Muscle layer of duodenum (tissue), 2 donors: ENCODE results near the gene ZNF511.

ENCODE experiments used
- H3K27ac ChIP-seq: one replicate; pipeline ENCODE4 v1.7.0; 2013; ENCODE audit warnings: mild to moderate bottlenecking, low read length
- H3K27me3 ChIP-seq: one replicate; pipeline ENCODE4 v1.7.0; 2013; ENCODE audit warnings: low read depth, mild to moderate bottlenecking, control low read depth, low read length
- H3K36me3 ChIP-seq, 2 donors: one replicate each; pipeline ENCODE4 v1.7.0; 2013; ENCODE audit warnings: low read length in 2 of 2, control low read depth in 1 of 2, mild to moderate bottlenecking in 1 of 2; ENCODE audit not compliant: insufficient read depth in 2 of 2, control insufficient read depth in 1 of 2
- H3K4me1 ChIP-seq, 2 donors: one replicate each; pipeline ENCODE4 v1.7.0; 2013; ENCODE audit warnings: low read length in 2 of 2, mild to moderate bottlenecking in 2 of 2, control low read depth in 1 of 2, moderate library complexity in 1 of 2; ENCODE audit not compliant: insufficient read depth in 2 of 2, control insufficient read depth in 1 of 2
- H3K4me3 ChIP-seq, 2 donors: one replicate each; pipeline ENCODE4 v1.7.0; 2013; ENCODE audit warnings: low read length in 2 of 2, low read depth in 1 of 2, mild to moderate bottlenecking in 1 of 2
- H3K9me3 ChIP-seq, 2 donors: one replicate each; pipeline ENCODE4 v1.7.0; 2013; ENCODE audit warnings: low read length in 2 of 2, control low read depth in 1 of 2, mild to moderate bottlenecking in 1 of 2; ENCODE audit not compliant: control insufficient read depth in 1 of 2
- donor health status: healthy.

ZNF511 gene

GRCh38 chr10:133328358-133329343 is 19.9 kb downstream of the ZNF511 start:
- H3K4me1 ChIP-seq, result peaks cover 0 to 25% of the 10 kb centered on the region in 2 donors
- peaks cover 52% of the 10 kb centered on the region for H3K27me3 ChIP-seq
- H3K9me3 ChIP-seq, result no peaks in the 10 kb centered on the region
- no peaks in the 10 kb centered on the region for H3K36me3 ChIP-seq
- no peak overlapping the region for H3K4me3 ChIP-seq
- H3K27ac ChIP-seq, result no peak overlapping the region

GRCh38 chr10:133329491-133330202 is 20.9 kb downstream of the ZNF511 start:
- no peak overlapping the region for H3K27ac ChIP-seq

GRCh38 chr10:133332936-133333699 is 24.4 kb downstream of the ZNF511 start:
- no peak overlapping the region for H3K4me3 ChIP-seq
- peaks cover 37% of the 10 kb centered on the region for H3K27me3 ChIP-seq
- no peak overlapping the region for H3K27ac ChIP-seq

More at GRCh38 chr10:133329491-133330202, 20.9 kb downstream of the ZNF511 start:
- Histone ChIP-seq H3K4me1 (peaks cover 0 to 26% of the 10 kb centered on the region in 2 donors), H3K9me3 (no peaks in the 10 kb centered on the region), H3K27me3 (peaks cover 52% of the 10 kb centered on the region), H3K4me3 (peak overlapping the region; percentile 26 to 48), H3K36me3 (no peaks in the 10 kb centered on the region)

DNA sequence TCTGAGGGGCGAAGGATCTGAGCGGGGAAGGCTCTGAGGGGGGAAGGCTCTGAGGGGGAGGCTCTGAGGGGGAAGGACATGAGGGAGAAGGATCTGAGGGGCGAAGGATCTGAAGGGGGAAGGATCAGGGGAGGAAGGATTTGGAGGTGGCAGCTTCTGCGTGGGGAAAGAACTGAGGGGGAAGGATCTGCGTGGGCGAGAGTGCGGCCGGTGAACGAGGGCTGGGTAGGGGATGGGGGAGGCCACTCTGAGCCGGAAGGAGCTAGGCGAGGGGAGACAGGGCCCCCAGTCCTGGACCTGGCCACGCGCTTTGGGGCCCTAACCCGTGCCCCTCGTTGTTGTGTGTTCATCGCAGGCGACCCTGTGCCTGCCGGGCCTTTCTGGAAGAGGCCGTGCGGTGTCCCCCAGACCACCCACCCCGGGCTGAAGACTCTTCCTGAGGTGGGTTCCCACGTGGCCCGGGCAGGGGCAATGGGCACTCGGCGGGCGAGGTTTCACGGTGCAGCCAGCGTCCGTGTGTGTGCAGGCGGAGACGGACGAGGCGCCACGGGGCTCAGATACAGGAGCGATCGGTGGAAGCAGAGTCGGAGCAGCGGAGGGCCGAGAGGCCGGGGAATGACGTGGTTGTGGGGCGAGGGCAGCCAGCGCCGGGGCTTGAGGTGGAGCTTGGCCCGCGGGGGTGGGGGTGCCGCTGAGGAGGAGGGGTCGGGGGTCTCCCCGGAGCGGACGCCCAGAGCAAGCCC is 26.0 kb downstream of the ZNF511 start:
- peaks cover 33% of the 10 kb centered on the region for H3K27me3 ChIP-seq

More at GRCh38 chr10:133332936-133333699, 24.4 kb downstream of the ZNF511 start:
- Histone ChIP-seq H3K9me3 (no peaks in the 10 kb centered on the region), H3K4me1 (peaks cover 0 to 33% of the 10 kb centered on the region in 2 donors), H3K36me3 (no peaks in the 10 kb centered on the region)

DNA sequence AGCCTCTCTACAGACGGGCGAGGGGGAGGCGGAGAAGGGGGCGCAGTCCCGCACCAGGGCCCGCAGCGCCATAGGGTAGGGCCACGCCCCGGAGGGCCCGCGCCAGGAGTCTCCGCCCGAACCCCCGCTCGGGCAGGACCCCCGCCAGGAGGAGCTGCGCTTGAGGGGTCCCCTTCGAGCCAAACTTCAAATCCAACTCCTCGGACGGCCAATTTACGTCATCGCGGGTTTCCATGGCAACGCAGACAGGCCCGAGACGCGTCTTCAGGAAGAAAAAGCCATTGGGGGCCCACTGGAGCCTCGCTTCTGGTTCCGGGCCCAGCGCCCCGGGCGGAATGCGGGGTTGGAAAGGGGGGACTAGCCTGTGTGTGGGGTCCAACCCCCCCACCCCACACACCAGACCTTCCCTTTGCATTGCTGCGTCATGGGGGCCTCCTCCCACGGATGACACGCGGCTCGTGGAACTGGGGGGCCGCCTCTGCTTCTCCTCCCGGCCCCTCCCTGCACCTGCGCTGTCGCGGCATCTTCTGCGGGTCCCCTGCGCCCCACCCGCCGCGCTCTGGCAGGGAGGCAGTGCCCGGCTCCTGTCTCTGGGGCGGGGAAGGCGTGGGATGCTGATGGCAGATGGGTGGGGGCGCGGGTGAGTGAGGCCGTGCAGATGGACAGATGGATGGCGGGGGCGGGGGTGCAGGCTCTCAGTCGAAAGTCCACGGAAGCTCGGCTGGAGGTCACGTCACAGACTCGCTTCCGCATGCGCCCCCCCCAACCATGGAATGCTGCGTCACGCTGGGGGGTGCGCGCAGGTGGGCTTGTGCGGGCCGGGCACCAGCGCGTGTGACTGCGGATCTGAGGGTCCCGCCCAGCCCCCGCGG is 26.8 kb downstream of the ZNF511 start:
- H3K27ac ChIP-seq, result no peak overlapping the region
- H3K4me3 ChIP-seq, result peak overlapping the region; percentile 48 to 60
- peaks cover 33% of the 10 kb centered on the region for H3K27me3 ChIP-seq
- H3K36me3 ChIP-seq, result no peaks in the 10 kb centered on the region
- H3K9me3 ChIP-seq, result no peaks in the 10 kb centered on the region
- peaks cover 0 to 25% of the 10 kb centered on the region in 2 donors for H3K4me1 ChIP-seq

More for the DNA sequence above, 26.0 kb downstream of the ZNF511 start:
- Histone ChIP-seq H3K9me3 (no peaks in the 10 kb centered on the region), H3K4me3 (peak overlapping the region in 1 of 2 donors; percentile 60), H3K4me1 (peaks cover 0 to 29% of the 10 kb centered on the region in 2 donors), H3K27ac (no peak overlapping the region), H3K36me3 (no peaks in the 10 kb centered on the region)

DNA sequence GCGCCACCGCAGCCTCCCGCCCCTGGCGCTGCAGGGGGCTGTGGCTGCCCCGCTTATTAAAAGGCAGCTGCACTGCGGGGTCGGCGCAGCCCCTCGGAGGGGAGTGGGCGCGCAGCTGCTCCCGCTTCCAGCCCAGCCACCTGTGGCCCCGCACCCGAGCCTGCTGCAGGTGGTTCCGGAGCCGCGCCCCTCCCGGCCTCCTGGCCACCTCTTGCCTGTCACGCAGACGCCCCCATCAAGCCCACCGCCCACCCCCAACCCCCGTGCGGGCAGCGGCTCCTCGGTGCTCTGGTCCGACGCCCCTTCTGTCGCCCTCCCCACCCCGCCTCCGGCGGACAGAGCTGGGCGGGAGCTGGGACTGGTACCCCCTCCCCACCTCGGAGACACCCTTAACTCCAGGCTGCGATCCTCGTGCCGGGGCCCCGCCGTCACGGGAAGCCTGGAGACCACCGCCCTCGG is 27.4 kb downstream of the ZNF511 start:
- peak overlapping the region in 1 of 2 donors; percentile 60 for H3K4me3 ChIP-seq
- H3K4me1 ChIP-seq, result peaks cover 0 to 25% of the 10 kb centered on the region in 2 donors
- no peaks in the 10 kb centered on the region for H3K36me3 ChIP-seq
- H3K9me3 ChIP-seq, result no peaks in the 10 kb centered on the region
- no peak overlapping the region for H3K27ac ChIP-seq
- peaks cover 33% of the 10 kb centered on the region for H3K27me3 ChIP-seq

GRCh38 chr10:133336577-133337369 is 28.1 kb downstream of the ZNF511 start, which contains the start of gene CALY:
Gene CALY (minus strand): TSS chr10:133336896. CDS start chr10:133328989, 7,907 bp downstream.
- Histone ChIP-seq H3K4me3 (peak within 1 kb of the TSS in 1 of 2 donors; percentile 60), H3K36me3 (no peaks in the 10 kb centered on the region), H3K9me3 (no peaks in the 10 kb centered on the region), H3K27me3 (peaks cover 33% of the 10 kb centered on the region), H3K4me1 (peaks cover 0 to 25% of the 10 kb centered on the region in 2 donors), H3K27ac (no peak within 1 kb of the TSS)

- Histone ChIP-seq H3K4me1 (peaks cover 0 to 25% of the 10 kb centered on the region in 2 donors), H3K9me3 (no peaks in the 10 kb centered on the region)
These were observed 28.6 kb downstream of the ZNF511 start for GRCh38 chr10:133337370-133337725.

More at GRCh38 chr10:133337370-133337725, 28.6 kb downstream of the ZNF511 start:
- peaks cover 29% of the 10 kb centered on the region for H3K27me3 ChIP-seq
- H3K36me3 ChIP-seq, result no peaks in the 10 kb centered on the region
- H3K27ac ChIP-seq, result no peak overlapping the region
- no peak overlapping the region for H3K4me3 ChIP-seq
